HL-60 (cell line): ENCODE data around the gene TNNC1.

Experiments used
- DNase-seq, 2 experiments: peaks; one replicate each; pipeline ENCODE4 v3.0.0-alpha.2; 2010 to 2020; ENCODE audit warnings: low read depth in 1 of 2, low spot score in 1 of 2
- H3K27ac ChIP-seq: fragments of 250-450 bp; sonication (Bioruptor Pico); replicated peaks from 2 replicates; pipeline ENCODE4 v1.5.1; 2020; ENCODE audit warnings: mild to moderate bottlenecking, moderate library complexity
- H3K27me3 ChIP-seq: fragments of 250-450 bp; sonication (Bioruptor Pico); 2 replicates; pipeline ENCODE4 v1.5.1; 2021; ENCODE audit warnings: mild to moderate bottlenecking, moderate library complexity; ENCODE audit not compliant: insufficient read depth, poor library complexity, severe bottlenecking
- H3K4me3 ChIP-seq: replicated peaks from 2 replicates; pipeline ENCODE4 v1.5.1; 2011; ENCODE audit warnings: mild to moderate bottlenecking, control low read depth, low read length; ENCODE audit not compliant: insufficient read depth
- GABPA ChIP-seq: IDR thresholded peaks from 2 replicates; pipeline ENCODE4 v1.6.1; 2012; ENCODE audit warnings: low read depth
- POLR2AphosphoS5 ChIP-seq: IDR thresholded peaks from 2 replicates; pipeline ENCODE4 v1.6.1; 2012; ENCODE audit warnings: low read depth
- SPI1 ChIP-seq: IDR thresholded peaks from 2 replicates; pipeline ENCODE4 v1.6.1; 2012; ENCODE audit warnings: low read depth, mild to moderate bottlenecking, borderline replicate concordance
- TF ChIP-seq, protein P1 (sequence below): IDR thresholded peaks from 2 replicates; pipeline ENCODE4 v1.6.1; 2012; ENCODE audit warnings: low read depth; ENCODE audit not compliant: insufficient replicate concordance
- TF ChIP-seq, protein P2 (sequence below): IDR thresholded peaks from one replicate; pipeline ENCODE4 v1.5.1; 2011; ENCODE audit warnings: low read length, control low read depth, inconsistent platforms; ENCODE audit not compliant: insufficient read depth

The TNNC1 gene

DNA sequence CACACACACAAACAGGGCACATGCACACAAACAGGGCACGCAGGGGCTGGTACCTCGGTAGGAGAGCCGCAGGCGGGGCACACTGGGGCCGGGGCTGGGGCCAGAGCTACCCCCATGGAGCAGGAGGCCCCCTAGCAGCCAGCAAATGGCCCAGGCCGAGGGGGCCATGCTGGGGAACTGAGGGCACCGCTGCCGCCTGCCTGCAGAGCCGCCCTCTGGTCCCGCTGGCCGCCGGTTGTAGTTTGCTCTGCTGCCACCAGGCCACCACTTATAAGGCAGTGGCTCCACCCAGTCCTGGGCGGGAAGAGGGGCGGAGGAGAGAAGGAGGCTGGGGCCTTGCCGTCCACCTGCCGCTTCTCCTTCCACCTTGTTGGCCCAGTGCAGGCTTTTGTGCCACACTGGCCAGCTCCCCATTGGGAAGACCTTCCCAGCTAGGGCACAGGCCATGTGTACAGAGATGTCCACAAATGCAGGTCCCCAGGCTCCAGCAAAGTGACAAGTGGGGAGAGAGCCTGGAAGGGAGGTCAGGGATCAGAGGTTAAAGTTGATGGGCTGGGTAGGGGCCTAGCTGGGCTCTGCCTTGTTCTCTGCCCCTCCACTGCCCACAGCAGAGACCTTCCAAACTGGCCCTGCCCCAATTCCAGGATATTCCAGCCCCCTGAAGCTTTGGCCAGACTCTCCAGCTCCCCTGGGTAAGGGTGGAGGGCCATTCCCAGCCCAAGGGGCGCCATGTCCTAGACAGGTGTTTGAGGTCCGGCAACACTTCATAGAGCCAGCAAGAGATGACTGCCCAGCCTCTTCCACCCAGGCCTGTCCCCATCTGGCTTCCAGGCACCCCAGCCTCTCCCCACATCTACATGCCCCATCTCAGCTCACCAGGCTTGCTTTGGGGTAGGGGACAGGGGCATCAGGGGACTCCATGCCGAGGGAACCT, 8.7 kb downstream of the TNNC1 start, which contains the start of gene SEMA3G:
SEMA3G (minus strand) TSS at position 244 of the 934 bp plus-strand sequence; CDS start at position 168, 76 bp downstream.
- TF ChIP-seq POLR2AphosphoS5: peak; percentile 72; the same call in 1 of the 2 replicates
- TF ChIP-seq, protein P1, sequence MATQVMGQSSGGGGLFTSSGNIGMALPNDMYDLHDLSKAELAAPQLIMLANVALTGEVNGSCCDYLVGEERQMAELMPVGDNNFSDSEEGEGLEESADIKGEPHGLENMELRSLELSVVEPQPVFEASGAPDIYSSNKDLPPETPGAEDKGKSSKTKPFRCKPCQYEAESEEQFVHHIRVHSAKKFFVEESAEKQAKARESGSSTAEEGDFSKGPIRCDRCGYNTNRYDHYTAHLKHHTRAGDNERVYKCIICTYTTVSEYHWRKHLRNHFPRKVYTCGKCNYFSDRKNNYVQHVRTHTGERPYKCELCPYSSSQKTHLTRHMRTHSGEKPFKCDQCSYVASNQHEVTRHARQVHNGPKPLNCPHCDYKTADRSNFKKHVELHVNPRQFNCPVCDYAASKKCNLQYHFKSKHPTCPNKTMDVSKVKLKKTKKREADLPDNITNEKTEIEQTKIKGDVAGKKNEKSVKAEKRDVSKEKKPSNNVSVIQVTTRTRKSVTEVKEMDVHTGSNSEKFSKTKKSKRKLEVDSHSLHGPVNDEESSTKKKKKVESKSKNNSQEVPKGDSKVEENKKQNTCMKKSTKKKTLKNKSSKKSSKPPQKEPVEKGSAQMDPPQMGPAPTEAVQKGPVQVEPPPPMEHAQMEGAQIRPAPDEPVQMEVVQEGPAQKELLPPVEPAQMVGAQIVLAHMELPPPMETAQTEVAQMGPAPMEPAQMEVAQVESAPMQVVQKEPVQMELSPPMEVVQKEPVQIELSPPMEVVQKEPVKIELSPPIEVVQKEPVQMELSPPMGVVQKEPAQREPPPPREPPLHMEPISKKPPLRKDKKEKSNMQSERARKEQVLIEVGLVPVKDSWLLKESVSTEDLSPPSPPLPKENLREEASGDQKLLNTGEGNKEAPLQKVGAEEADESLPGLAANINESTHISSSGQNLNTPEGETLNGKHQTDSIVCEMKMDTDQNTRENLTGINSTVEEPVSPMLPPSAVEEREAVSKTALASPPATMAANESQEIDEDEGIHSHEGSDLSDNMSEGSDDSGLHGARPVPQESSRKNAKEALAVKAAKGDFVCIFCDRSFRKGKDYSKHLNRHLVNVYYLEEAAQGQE: peak; percentile 18
- no peak for TF ChIP-seq GABPA
- DNase-seq: peak; percentile 75 to 87
- H3K27me3 ChIP-seq: no peaks in the 10 kb centered on the region
- peak within 1 kb of the TSS; percentile 50 for H3K4me3 ChIP-seq
- no peak within 1 kb of the TSS for H3K27ac ChIP-seq

DNA sequence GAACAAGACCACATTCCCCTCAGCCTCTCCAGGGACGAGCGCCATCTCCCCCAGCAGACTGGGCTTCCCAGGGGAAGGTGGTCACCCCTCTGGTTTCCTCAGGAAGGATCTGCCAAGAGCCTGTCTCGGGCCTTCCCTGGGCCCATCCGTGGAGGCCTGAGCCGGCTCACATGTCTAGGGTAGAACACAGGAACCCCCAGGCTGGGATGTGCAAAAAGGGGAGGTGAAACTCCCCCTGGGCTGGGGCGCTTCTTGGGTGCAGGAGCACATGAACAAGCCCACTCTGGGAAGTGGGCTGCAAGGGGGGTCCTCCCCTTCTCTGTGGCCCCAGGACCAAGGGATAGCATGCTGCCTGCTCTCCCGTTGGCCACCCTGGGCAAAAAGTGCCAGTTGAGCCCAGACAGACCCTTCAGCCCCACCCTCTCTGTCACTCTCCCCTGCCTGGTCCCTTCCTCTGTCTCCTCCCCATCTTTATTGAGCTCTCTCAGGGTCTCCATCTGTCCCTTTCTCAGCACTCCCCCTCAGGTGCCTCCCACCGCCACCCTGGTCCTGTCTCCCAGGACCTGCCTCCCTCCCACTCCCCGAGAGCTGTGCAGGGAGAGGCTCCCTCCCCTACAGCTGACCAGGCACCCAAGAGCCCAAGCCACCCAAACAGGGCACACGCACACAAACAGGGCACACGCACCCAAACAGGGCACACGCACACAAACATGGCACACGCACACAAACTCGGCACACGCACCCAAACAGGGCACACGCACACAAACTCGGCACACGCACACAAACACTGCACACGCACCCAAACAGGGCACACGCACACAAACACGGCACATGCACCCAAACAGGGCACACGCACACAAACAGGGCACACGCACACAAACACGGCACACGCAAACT, 9.8 kb downstream of the TNNC1 start:
- TF ChIP-seq GABPA (no peak), SPI1 (no peak), POLR2AphosphoS5 (no peak)
- TF ChIP-seq, protein P1: no peak
- TF ChIP-seq, protein P2, sequence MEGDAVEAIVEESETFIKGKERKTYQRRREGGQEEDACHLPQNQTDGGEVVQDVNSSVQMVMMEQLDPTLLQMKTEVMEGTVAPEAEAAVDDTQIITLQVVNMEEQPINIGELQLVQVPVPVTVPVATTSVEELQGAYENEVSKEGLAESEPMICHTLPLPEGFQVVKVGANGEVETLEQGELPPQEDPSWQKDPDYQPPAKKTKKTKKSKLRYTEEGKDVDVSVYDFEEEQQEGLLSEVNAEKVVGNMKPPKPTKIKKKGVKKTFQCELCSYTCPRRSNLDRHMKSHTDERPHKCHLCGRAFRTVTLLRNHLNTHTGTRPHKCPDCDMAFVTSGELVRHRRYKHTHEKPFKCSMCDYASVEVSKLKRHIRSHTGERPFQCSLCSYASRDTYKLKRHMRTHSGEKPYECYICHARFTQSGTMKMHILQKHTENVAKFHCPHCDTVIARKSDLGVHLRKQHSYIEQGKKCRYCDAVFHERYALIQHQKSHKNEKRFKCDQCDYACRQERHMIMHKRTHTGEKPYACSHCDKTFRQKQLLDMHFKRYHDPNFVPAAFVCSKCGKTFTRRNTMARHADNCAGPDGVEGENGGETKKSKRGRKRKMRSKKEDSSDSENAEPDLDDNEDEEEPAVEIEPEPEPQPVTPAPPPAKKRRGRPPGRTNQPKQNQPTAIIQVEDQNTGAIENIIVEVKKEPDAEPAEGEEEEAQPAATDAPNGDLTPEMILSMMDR: no peak

DNA sequence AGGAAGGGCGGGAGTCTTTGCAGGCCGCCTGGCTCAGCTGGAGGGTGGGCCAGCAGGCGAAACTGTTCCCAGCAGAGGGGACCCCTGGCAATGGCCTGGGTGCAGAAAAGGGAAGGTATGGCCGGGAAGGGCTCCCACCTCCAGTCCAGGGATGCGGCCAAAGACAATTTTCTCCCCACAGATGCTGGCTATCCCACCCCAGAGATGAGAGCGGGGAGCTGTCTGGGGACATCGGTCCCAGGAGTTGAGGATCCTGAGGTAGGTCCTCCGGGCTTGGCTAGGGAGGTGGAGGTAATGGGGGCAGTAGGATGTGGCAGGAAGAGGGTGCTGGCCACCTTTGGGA, 10.6 kb downstream of the TNNC1 start:
- DNase-seq: no peak
- Histone ChIP-seq H3K27ac (no peak overlapping the region), H3K4me3 (no peak overlapping the region), H3K27me3 (no peaks in the 10 kb centered on the region)
- TF ChIP-seq, protein P2: no peak
- TF ChIP-seq GABPA: no peak
- no peak for TF ChIP-seq POLR2AphosphoS5
- TF ChIP-seq, protein P1: no peak
- no peak for TF ChIP-seq SPI1

More for the DNA sequence above, 9.8 kb downstream of the TNNC1 start:
- DNase-seq: no peak
- Histone ChIP-seq H3K4me3 (peak overlapping the region; percentile 50), H3K27ac (no peak overlapping the region), H3K27me3 (no peaks in the 10 kb centered on the region)
